ENCODE data around the gene CLIC2. TPM values are rescaled to one million over a fixed set of nuclear protein-coding genes. Genes with fewer than 3 reads are reported as not detected.

Gene CLIC2
- total and polyA plus RNA-seq, 12 donors: 4.8 to 22.0 (median 11.1) TPM

- Histone ChIP-seq H3K4me3 (no peak overlapping the region), H3K9me3 (replicated peaks in 1 of 3) (no peaks in the 10 kb centered on the region), H3K36me3 (replicated peaks in 1 of 2) (no peaks in the 10 kb centered on the region), H3K4me1 (replicated peaks in 1 of 2) (no peaks in the 10 kb centered on the region), H3K27me3 (no peaks in the 10 kb centered on the region), H3K27ac (no peak overlapping the region)
- WGBS, 4 donors: 61 to 92% (median 83%) methylated on average over 1 of the region's 1 CpG
- TF ChIP-seq, protein P1, sequence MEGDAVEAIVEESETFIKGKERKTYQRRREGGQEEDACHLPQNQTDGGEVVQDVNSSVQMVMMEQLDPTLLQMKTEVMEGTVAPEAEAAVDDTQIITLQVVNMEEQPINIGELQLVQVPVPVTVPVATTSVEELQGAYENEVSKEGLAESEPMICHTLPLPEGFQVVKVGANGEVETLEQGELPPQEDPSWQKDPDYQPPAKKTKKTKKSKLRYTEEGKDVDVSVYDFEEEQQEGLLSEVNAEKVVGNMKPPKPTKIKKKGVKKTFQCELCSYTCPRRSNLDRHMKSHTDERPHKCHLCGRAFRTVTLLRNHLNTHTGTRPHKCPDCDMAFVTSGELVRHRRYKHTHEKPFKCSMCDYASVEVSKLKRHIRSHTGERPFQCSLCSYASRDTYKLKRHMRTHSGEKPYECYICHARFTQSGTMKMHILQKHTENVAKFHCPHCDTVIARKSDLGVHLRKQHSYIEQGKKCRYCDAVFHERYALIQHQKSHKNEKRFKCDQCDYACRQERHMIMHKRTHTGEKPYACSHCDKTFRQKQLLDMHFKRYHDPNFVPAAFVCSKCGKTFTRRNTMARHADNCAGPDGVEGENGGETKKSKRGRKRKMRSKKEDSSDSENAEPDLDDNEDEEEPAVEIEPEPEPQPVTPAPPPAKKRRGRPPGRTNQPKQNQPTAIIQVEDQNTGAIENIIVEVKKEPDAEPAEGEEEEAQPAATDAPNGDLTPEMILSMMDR (IDR thresholded peaks at IDR 0.05): no peak
- TF ChIP-seq POLR2A (IDR thresholded peaks at IDR 0.05): no peak
- DNase-seq: no peak
- intact Hi-C loops (cut with DNase I): no loop called here
These were observed 87.7 kb downstream of the CLIC2 start for GRCh38 chrX:155246748-155247147.

DNA sequence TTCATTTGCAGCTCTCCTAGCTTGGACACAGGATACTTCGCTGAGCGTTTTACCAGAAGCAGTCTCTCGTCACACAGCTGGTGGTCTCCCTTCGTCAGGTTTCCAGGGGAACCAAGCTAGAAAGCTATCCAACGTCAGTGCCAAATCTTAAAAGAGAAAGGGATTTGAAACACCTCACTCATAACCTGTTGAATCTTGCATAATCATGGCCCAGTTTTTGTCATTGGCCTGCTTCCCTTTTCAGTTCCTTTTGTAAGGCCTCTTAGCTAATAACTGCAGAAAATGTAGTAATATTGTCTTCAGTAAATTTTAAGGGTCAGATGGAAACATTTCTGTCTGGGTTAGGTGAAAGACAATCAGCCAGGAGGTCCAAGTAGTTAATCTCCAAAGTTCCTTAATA is 92.1 kb downstream of the CLIC2 start:
- H3K4me3 ChIP-seq: no peak overlapping the region
- intact Hi-C loops (cut with DNase I): no loop called here
- no peaks in the 10 kb centered on the region for H3K27me3 ChIP-seq
- WGBS, 4 donors: 62 to 83% (median 72%) methylated on average over 5 of the region's 5 CpGs
- no peaks in the 10 kb centered on the region for H3K9me3 ChIP-seq (replicated peaks in 1 of 3)
- no peaks in the 10 kb centered on the region for H3K4me1 ChIP-seq (replicated peaks in 1 of 2)
- no peak for TF ChIP-seq POLR2A (IDR thresholded peaks at IDR 0.05)
- DNase-seq: no peak
- no peak overlapping the region for H3K27ac ChIP-seq
- peaks cover 0 to 3% of the 10 kb centered on the region in 2 donors for H3K36me3 ChIP-seq (replicated peaks in 1 of 2)

DNA sequence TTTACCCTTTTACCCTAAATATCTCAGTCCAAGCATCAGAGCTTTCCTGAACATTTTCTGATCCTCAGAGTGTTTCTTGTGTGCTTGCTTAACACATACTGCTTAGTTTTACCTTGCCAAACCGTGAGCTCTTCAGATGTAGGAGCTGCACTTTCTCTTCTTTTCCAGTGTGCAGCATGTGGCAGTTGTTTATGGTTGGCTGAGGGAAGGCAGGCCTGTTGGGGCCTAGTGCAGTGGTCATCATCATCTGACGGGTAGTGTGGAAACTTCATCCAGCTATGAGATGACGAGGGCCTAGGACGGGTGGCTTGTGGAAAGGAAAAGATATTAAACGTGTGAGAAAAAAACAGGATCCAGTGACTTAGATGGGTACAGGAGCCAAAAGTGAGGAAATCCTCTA is 96.7 kb downstream of the CLIC2 start:
- Histone ChIP-seq H3K4me1 (replicated peaks in 1 of 2) (no peaks in the 10 kb centered on the region), H3K27me3 (no peaks in the 10 kb centered on the region), H3K36me3 (replicated peaks in 1 of 2) (peaks cover 0 to 4% of the 10 kb centered on the region in 2 donors), H3K27ac (no peak overlapping the region), H3K4me3 (no peak overlapping the region), H3K9me3 (replicated peaks in 1 of 3) (no peaks in the 10 kb centered on the region)
- TF ChIP-seq POLR2A (IDR thresholded peaks at IDR 0.05): no peak
- TF ChIP-seq, protein P1 (IDR thresholded peaks at IDR 0.05): no peak
- DNase-seq: no peak
- 78 to 94% (median 86%) methylated on average over 5 of the region's 5 CpGs for WGBS, 4 donors
- intact Hi-C loops (cut with DNase I): no loop called here

- intact Hi-C loops (cut with DNase I): no loop called here
- no peaks in the 10 kb centered on the region for H3K9me3 ChIP-seq (replicated peaks in 1 of 3)
- H3K36me3 ChIP-seq (replicated peaks in 1 of 2): peaks cover 0 to 4% of the 10 kb centered on the region in 2 donors
These were observed 98.5 kb downstream of the CLIC2 start for GRCh38 chrX:155235891-155236290.

GRCh38 chrX:155231163-155231562 is 103.3 kb downstream of the CLIC2 start:
- no peak for DNase-seq
- TF ChIP-seq, protein P1 (IDR thresholded peaks at IDR 0.05): no peak
- TF ChIP-seq POLR2A (IDR thresholded peaks at IDR 0.05): no peak
- no peaks in the 10 kb centered on the region for H3K4me1 ChIP-seq (replicated peaks in 1 of 2)
- H3K4me3 ChIP-seq: no peak overlapping the region
- intact Hi-C loops (cut with DNase I): no loop called here
- no peaks in the 10 kb centered on the region for H3K27me3 ChIP-seq
- peaks cover 0 to 10% of the 10 kb centered on the region in 2 donors for H3K36me3 ChIP-seq (replicated peaks in 1 of 2)
- H3K27ac ChIP-seq: no peak overlapping the region
- H3K9me3 ChIP-seq (replicated peaks in 1 of 3): no peaks in the 10 kb centered on the region

More at GRCh38 chrX:155235891-155236290, 98.5 kb downstream of the CLIC2 start:
- H3K4me3 ChIP-seq: no peak overlapping the region
- H3K27me3 ChIP-seq: no peaks in the 10 kb centered on the region
- no peaks in the 10 kb centered on the region for H3K4me1 ChIP-seq (replicated peaks in 1 of 2)
- TF ChIP-seq POLR2A (IDR thresholded peaks at IDR 0.05): no peak
- TF ChIP-seq, protein P1 (IDR thresholded peaks at IDR 0.05): no peak
- no peak overlapping the region for H3K27ac ChIP-seq
- DNase-seq: no peak
